Neuronal stem cell (in vitro differentiated cells): ENCODE results near the gene ITPR2. TPM values are rescaled to one million over a fixed set of nuclear protein-coding genes. Genes with fewer than 3 reads are reported as not detected.
A peak's percentile ranks its signal among the peaks of the same experiment; 100 is the strongest.

Experiments used
- DNase-seq: peaks from one replicate; pipeline ENCODE4 v3.0.0-alpha.2; 2013; ENCODE audit warnings: low spot score
- H2AFZ ChIP-seq: one replicate; pipeline ENCODE4 v1.6.1; 2013; ENCODE audit warnings: mild to moderate bottlenecking, low read length, inconsistent platforms
- H2AK5ac ChIP-seq: 2 replicates; pipeline ENCODE4 v1.6.1; 2013; ENCODE audit warnings: low read depth, mild to moderate bottlenecking, inconsistent platforms, low read length, moderate library complexity, mixed read lengths
- H2BK120ac ChIP-seq: 2 replicates; pipeline ENCODE4 v1.6.1; 2013; ENCODE audit warnings: low read depth, mild to moderate bottlenecking, inconsistent platforms, low read length, moderate library complexity, mixed read lengths
- H2BK12ac ChIP-seq: one replicate; pipeline ENCODE4 v1.6.1; 2013; ENCODE audit warnings: low read length, inconsistent platforms
- H2BK15ac ChIP-seq: 2 replicates; pipeline ENCODE4 v1.6.1; 2013; ENCODE audit warnings: mild to moderate bottlenecking, low read length, inconsistent platforms, mixed read lengths
- H2BK5ac ChIP-seq: one replicate; pipeline ENCODE4 v1.6.1; 2013; ENCODE audit warnings: inconsistent platforms, mild to moderate bottlenecking, low read length, moderate library complexity
- H3K14ac ChIP-seq: one replicate; pipeline ENCODE4 v1.6.1; 2013; ENCODE audit warnings: low read length, inconsistent platforms
- H3K18ac ChIP-seq: 2 replicates; pipeline ENCODE4 v1.6.1; 2013; ENCODE audit warnings: low read length, inconsistent platforms
- H3K23ac ChIP-seq: 2 replicates; pipeline ENCODE4 v1.6.1; 2013; ENCODE audit warnings: low read depth, mild to moderate bottlenecking, mixed read lengths, low read length, inconsistent platforms; ENCODE audit not compliant: poor library complexity
- H3K27ac ChIP-seq: replicated peaks from 3 replicates; pipeline ENCODE4 v1.5.1; 2013; ENCODE audit warnings: low read length, inconsistent platforms
- H3K27me3 ChIP-seq, 3 experiments: 2 replicates each; pipeline ENCODE4 v1.6.1; 2013; ENCODE audit warnings: low read length in 3 of 3, mild to moderate bottlenecking in 2 of 3, inconsistent platforms in 1 of 3, low read depth in 1 of 3, mixed read lengths in 1 of 3, moderate library complexity in 1 of 3; ENCODE audit not compliant: control insufficient read depth in 3 of 3, insufficient read depth in 3 of 3
- H3K36me3 ChIP-seq, 2 donors: replicated peaks in 1 of 2; 2 replicates each; pipeline ENCODE4 v1.6.1; 2013; ENCODE audit warnings: low read length in 2 of 2; ENCODE audit not compliant: control insufficient read depth in 2 of 2, insufficient read depth in 2 of 2
- H3K4ac ChIP-seq: 2 replicates; pipeline ENCODE4 v1.6.1; 2013; ENCODE audit warnings: inconsistent platforms, mild to moderate bottlenecking, low read length, moderate library complexity
- H3K4me1 ChIP-seq, 2 donors: 1 replicate in 1 of 2; 2 replicates in 1 of 2; pipeline ENCODE4 v1.6.1; 2013; ENCODE audit warnings: low read length in 2 of 2, low read depth in 1 of 2; ENCODE audit not compliant: control insufficient read depth in 2 of 2, insufficient read depth in 1 of 2
- H3K4me2 ChIP-seq: one replicate; pipeline ENCODE4 v1.6.1; 2013; ENCODE audit warnings: mild to moderate bottlenecking, low read length, inconsistent platforms; ENCODE audit not compliant: insufficient read depth, poor library complexity, severe bottlenecking
- H3K4me3 ChIP-seq, 2 donors: 2 replicates each; pipeline ENCODE4 v1.5.1; 2013; ENCODE audit warnings: low read length in 2 of 2, mild to moderate bottlenecking in 2 of 2, inconsistent platforms in 1 of 2, moderate library complexity in 1 of 2
- H3K79me1 ChIP-seq: one replicate; pipeline ENCODE4 v1.6.1; 2013; ENCODE audit warnings: low read depth, mild to moderate bottlenecking, inconsistent platforms, low read length, moderate library complexity
- H3K9ac ChIP-seq: one replicate; pipeline ENCODE4 v1.6.1; 2013; ENCODE audit warnings: mild to moderate bottlenecking, low read depth, low read length, inconsistent platforms; ENCODE audit not compliant: poor library complexity
- H3K9me3 ChIP-seq, 2 donors: replicated peaks in 1 of 2; 2 replicates each; pipeline versions ENCODE3 to v1.6.1; 2013; ENCODE audit warnings: low read length in 2 of 2, mild to moderate bottlenecking in 2 of 2, inconsistent platforms in 1 of 2, low read depth in 1 of 2, mixed read lengths in 1 of 2, moderate library complexity in 1 of 2; ENCODE audit not compliant: control insufficient read depth in 2 of 2, insufficient read depth in 1 of 2
- H4K8ac ChIP-seq: one replicate; pipeline ENCODE4 v1.6.1; 2013; ENCODE audit warnings: low read depth, mild to moderate bottlenecking, inconsistent platforms, low read length, moderate library complexity
- H4K91ac ChIP-seq: one replicate; pipeline ENCODE4 v1.6.1; 2013; ENCODE audit warnings: low read length, low read depth, mild to moderate bottlenecking, inconsistent platforms; ENCODE audit not compliant: poor library complexity
- WGBS, 2 donors: extraction: QIAGEN DNeasy Blood & Tissue Kit; methylation state at CpG; one replicate each; pipeline ENCODE4 v1.1.7; 2013; ENCODE audit warnings: missing lambda C conversion rate in 2 of 2, mixed read lengths in 1 of 2; ENCODE audit not compliant: insufficient read length in 2 of 2, insufficient replicate concordance in 1 of 2; ENCODE audit errors: extremely low coverage in 2 of 2; 5-methylcytosine and 5-hydroxymethylcytosine counted together
- polyA plus RNA-seq, 2 experiments: library from polyadenylated mRNA; stranded (reverse); fragments of 200-250 nt; gene quantifications; one replicate each; pipeline ENCODE4 v1.2.3, GENCODE V29; 2013

ITPR2 gene
- 0.25 TPM for polyA plus RNA-seq (2013, experiment 1 of 2)
- 0.17 TPM for polyA plus RNA-seq (2013, experiment 2 of 2)

GRCh38 chr12:26832822-26833742 lies at the start of gene ITPR2:
ITPR2 (minus strand) TSS chr12:26833194; CDS start chr12:26832781, 413 bp downstream.
- H3K18ac ChIP-seq = peak within 1 kb of the TSS; percentile 90
- H3K4me1 ChIP-seq = peaks cover 0 to 3% of the 10 kb centered on the region in 2 donors
- H3K23ac ChIP-seq = peak within 1 kb of the TSS; percentile 93
- no peak within 1 kb of the TSS for H3K27ac ChIP-seq
- no peak within 1 kb of the TSS for H2BK120ac ChIP-seq
- no peaks in the 10 kb centered on the region for H3K79me1 ChIP-seq
- H2BK15ac ChIP-seq = no peak within 1 kb of the TSS
- no peaks in the 10 kb centered on the region for H3K9me3 ChIP-seq
- H4K8ac ChIP-seq = no peak within 1 kb of the TSS
- H2AFZ ChIP-seq = peak within 1 kb of the TSS; percentile 95
- no peak within 1 kb of the TSS for H3K14ac ChIP-seq
- H2BK5ac ChIP-seq = peak within 1 kb of the TSS; percentile 83
- H3K4ac ChIP-seq = no peak within 1 kb of the TSS
- H3K4me3 ChIP-seq = peak within 1 kb of the TSS; percentile 53 to 84
- WGBS, 2 donors = no CpG with 5 or more reads among the region's 92 CpGs
- no peak within 1 kb of the TSS for H4K91ac ChIP-seq
- DNase-seq = peak; percentile 85
- no peaks in the 10 kb centered on the region for H3K36me3 ChIP-seq
- no peak within 1 kb of the TSS for H2AK5ac ChIP-seq
- H3K4me2 ChIP-seq = peak within 1 kb of the TSS; percentile 97
- H2BK12ac ChIP-seq = peak within 1 kb of the TSS; percentile 14
- peaks cover 0 to 15% (median 10%) of the 10 kb centered on the region in 3 experiments for H3K27me3 ChIP-seq
- H3K9ac ChIP-seq = peak within 1 kb of the TSS; percentile 56

GRCh38 chr12:26880625-26881024 lies 47.6 kb upstream of the ITPR2 start:
- Histone ChIP-seq H3K27ac (no peak overlapping the region), H2BK15ac (no peak overlapping the region), H3K4ac (no peak overlapping the region), H3K36me3 (no peaks in the 10 kb centered on the region), H2BK12ac (no peak overlapping the region), H3K9ac (no peak overlapping the region), H3K18ac (no peak overlapping the region), H3K9me3 (peaks cover 0 to 2% of the 10 kb centered on the region in 2 donors), H2AK5ac (no peak overlapping the region), H3K14ac (no peak overlapping the region), H4K91ac (no peak overlapping the region), H3K4me3 (no peak overlapping the region), H3K23ac (no peak overlapping the region), H2AFZ (no peak overlapping the region), H3K27me3 (no peaks in the 10 kb centered on the region), H2BK5ac (no peak overlapping the region), H3K4me1 (peaks cover 1 to 6% of the 10 kb centered on the region in 2 donors), H3K79me1 (no peaks in the 10 kb centered on the region), H4K8ac (no peak overlapping the region), H3K4me2 (no peak overlapping the region), H2BK120ac (no peak overlapping the region)
- no peak for DNase-seq
- no CpG with 5 or more reads among the region's 2 CpGs for WGBS, 2 donors

- no peak overlapping the region for H2AFZ ChIP-seq
- WGBS, 2 donors = no CpG with 5 or more reads among the region's 6 CpGs
- no peak overlapping the region for H3K4me2 ChIP-seq
- H3K14ac ChIP-seq = no peak overlapping the region
- no peak overlapping the region for H3K23ac ChIP-seq
- no peak overlapping the region for H2BK12ac ChIP-seq
- no peak overlapping the region for H3K27ac ChIP-seq
- no peaks in the 10 kb centered on the region for H3K79me1 ChIP-seq
- DNase-seq = no peak
- H3K36me3 ChIP-seq = no peaks in the 10 kb centered on the region
- no peak overlapping the region for H3K9ac ChIP-seq
- no peak overlapping the region for H3K18ac ChIP-seq
- H3K9me3 ChIP-seq = no peaks in the 10 kb centered on the region
- H2AK5ac ChIP-seq = no peak overlapping the region
- H2BK5ac ChIP-seq = no peak overlapping the region
- H4K8ac ChIP-seq = no peak overlapping the region
- no peak overlapping the region for H3K4me3 ChIP-seq
- H3K4me1 ChIP-seq = peaks cover 0 to 6% of the 10 kb centered on the region in 2 donors
- H2BK120ac ChIP-seq = no peak overlapping the region
- H2BK15ac ChIP-seq = no peak overlapping the region
- H4K91ac ChIP-seq = no peak overlapping the region
- no peak overlapping the region for H3K4ac ChIP-seq
- peaks cover 0 to 3% (median 0%) of the 10 kb centered on the region in 3 experiments for H3K27me3 ChIP-seq
These were observed 45.7 kb upstream of the ITPR2 start for GRCh38 chr12:26878661-26879119.
